ENCODE data around the gene ENOX1.

ENOX1 gene

DNA sequence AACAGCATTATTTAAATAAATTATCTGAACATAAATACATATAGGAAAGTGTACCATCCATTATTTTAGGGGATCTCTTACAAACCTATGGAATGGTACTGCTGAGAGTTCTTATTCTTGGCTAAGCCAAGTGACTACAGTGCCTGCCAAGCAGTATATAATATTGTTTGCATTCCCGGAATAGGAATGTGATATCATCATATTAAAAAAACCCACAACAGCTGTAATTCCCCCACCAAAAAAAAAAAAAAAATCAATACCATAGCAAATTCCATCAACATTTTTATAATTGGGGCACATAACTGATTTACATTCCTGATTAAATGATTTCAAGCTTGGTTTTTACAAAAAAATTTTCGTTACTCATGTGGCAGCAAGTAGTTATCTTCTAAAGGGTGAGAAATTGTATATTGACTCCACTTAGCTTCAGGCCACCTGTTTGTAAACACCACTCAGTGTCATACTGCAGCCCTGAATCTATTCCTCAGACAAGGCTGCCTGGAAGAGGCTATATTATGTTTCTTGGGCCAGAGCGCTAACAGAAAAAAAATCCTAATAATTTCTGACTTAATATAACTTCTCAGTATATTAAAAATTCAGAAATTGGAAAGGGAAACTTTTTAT, 485.3 kb downstream of the ENOX1 start:
- no peak for DNase-seq

DNA sequence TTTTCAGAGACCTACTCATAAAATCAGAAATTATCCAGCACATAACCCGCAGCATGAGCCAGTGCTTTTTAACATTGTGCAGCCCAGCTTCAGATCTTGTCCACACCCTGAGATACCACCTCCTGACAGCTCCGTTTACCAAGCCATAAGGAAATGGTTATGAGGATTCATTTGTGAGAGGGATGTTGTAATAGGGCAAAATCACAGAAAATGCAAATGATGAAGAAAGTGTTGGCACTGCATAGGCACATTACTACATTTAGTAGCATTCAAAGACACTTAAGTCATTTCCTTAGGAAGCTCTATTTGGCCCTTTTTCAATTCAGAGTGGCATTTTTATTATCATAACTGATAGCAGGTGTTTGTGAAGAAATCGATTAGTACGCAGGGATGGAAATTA, 485.9 kb downstream of the ENOX1 start:
- no peak for DNase-seq

DNA sequence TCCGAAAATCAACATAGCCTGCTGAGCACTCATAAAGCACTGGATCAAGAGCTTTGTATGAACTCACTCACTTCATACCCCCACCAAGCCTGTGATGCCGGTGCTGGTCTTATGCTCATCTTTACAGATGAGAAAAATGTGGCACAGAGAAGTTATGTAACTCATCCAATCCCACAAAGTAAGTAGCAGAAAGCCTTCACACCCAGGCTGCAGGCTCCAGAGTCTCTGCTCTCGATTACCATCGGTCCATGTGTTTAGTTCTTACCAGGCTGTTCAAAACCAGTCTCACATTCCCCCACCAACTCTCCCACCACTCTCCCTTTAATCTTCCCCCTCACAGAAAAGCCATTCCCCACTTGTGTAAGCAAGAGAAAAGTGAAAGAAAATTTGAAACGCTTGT, 487.4 kb downstream of the ENOX1 start:
- DNase-seq, result no peak

DNA sequence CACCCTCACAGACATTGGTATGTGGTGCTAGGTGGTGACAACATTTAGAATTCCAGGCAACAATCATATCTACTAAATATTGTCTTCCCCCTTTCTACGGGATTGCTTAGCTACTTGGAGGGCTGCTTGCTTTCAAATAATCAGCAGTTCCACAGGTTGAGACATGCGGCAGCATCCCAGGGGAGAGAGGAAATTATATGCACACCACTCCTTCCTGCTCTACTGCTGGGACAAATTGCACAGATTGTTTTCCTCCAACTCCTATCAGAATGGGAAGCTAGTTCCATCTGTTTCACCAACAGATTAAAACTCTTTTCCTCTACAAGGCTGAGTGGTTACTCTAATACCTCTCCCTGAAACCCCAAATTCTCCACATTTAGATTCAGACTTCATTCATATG, 488.0 kb downstream of the ENOX1 start:
- no peak for DNase-seq

DNA sequence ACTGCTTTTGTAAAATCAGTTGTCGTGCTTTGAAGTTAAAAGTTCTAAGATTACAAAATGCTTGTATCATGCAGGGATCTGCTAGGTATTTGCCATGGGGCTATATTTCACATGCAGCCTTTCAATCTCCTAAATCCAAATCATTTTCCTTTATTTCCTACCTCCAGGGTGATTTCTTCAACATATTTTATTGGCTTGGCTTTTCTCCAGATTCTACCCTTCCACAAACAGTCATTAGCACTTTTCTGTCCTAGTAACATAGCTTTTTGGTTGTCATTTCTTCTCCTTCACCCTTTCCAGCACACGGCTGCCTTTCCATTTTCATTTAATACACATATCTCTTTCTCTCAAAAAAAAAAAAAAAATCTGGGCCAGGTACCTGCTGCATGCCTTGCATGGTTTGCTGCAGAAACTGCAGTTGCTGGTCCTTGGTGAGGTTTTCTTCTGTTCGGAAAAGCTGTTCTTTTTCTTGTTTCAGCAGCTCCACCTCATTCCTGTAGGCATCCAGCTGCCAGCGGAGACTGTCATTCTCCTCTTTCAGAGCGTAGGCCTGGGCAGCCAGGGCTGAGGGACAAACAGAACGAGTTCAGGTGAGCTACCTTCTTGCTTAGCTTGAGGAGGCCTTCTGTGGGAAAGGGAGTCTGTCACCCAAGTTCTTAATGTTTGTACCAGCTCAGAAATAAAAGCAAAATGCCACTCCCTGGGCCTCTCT, 488.6 kb downstream of the ENOX1 start:
- no peak for DNase-seq

DNA sequence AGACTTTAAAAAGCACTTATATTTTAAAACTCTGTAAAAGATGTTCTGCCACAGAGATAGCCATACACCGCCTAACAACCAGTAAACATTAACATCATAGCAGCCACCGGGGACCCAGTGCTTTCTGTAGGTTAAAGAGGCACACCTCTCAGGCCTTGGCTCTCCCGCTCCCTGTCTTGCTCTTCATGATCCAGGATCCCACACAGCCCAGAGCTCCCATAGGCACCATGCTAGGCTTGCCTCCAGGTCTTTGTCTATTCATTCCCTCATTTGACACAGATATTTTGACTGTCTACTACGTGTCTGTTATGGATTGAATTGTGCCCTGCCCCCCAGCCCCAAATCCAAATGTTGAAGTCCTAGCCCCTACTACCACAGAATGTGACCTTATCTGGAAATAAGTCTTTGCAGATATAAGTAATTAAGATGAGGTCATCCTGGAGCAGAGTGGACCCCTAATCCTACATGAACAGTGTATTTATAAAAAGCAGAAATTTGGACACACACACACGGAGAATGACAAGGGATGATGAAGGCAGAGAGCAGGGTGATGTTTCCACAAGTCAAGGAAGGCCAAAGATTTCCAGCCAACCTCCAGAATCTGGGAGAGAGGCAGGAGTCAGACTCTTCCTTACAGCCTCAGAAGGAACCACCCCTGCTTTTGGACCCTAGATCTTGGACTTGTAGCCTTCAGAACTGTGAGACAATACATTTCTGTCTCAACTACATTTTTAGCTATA, 490.8 kb downstream of the ENOX1 start:
- no peak for DNase-seq

DNA sequence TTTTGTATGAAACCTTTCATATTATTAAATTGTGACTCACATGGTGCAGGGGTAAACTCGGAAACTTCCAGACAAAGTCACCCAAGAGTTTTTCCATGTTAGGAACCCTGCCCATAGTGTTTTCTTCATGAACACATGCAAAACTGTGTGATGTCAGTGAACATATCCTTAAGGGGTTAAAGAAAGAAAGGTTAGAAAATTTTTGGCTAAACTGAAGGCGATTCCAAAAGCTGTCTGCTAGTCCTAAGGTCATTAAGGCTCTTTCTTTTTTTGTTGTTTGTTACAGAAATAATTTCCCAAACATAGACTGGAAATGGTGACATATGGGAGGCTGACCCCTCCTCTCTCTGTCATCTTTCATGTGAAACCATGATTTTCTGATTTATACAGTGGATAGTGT, 491.5 kb downstream of the ENOX1 start:
- DNase-seq, result no peak

DNA sequence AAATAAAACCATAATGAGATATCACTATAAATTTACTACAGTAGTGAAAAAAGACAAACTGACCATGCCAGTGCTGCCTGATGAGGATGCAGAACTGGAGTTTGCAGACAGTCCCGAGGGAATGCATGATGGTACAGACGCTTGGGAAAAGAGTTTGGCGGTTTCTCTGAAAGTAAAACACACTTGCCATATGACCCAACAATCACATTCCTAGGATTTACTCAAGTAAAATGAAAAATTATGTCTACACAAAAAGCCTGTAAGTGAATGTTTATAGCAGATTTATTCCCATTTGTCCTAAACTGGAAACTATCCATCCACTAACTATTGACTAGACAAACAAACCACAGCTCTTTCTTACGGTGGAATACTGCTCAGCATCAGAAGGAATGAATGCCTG, 492.4 kb downstream of the ENOX1 start:
- no peak for DNase-seq

DNA sequence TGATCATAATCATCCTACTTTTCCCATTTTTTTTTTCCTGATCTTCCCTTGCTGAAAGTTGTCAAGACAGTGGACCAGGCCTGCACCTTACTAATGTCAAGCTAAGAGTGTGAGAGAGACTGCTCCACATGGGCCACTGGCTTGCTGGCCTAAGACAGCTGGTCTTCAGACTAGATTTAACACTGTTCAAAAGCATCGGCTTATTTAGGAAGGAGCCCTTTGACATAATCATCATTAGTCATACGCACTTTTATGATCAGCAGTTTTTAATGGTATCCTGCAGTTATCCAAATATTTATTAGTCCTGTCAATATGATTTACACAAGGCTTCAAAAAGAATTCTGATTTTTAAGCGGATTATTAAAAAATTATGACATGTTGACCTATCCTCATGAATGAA, 492.8 kb downstream of the ENOX1 start:
- no peak for DNase-seq

DNA sequence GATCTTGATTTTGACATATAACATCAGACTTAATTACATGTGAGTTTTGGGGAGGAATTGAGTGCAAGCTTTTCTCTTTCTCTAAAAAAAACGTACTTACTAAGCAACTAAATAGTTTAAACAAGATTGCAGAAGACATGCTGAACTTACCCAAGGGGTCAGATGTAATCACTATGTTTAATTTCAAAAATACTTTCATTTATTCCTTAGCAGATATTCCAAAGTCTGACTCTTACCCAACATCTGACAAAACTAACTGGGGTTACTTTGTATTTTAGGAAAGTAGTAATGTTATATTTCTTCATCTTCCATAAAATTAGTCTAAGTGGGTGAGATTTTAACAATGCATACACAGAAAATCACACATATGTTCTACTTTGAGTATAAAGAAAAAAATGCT, 493.2 kb downstream of the ENOX1 start:
- DNase-seq, result no peak

DNA sequence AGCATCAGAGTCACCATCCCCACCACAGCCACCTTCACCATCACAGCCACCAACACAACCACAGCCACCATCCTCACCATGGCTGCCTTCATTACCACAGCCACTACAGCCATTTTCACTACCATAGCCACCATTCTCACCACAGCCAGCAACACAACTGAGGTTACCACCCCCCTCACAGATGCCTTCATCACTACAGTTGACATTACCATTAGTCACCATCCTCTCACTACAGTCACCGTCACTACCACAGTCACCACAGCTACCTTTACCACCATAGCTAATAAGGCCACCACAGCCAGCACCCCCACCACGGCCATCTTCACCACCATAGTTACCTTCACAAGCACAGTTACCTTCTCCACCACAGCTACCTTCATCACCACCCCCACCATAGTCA, 493.8 kb downstream of the ENOX1 start:
- DNase-seq, result no peak

DNA sequence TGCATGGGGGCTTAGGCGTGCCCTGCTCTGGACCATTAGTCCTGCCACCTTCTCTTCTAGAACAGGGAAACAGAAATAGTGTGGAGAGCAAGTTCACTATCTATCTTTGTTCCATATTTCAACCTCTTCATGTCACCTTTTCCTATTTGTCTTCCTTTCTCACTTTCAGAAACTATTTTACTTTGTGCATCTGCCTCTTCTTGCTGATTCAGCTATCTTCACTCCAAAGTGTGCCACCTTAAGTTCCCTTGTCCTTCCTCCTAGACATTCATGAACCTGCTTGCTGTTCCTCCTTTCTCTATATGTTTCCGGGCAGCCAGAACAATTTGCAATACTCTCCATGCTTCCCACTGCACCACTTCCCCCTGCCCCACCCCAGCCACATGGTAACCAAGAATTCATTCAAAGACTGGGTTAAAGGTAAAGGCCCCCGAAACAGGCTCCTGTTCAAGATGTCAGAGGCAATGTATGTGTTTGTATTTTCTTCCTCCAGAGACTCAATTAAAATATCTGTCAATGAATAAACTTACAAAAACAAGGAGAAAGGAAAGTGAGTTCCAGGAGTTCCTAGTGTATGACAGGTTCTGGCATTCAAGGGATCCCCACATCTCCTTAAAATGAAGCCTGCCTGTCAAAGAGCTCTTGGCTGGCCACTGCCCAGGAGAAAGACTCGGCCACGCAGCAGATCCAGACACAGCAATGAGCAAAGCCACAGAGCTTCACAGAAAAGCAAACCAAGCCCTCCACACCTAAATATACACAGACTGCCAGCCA, 495.3 kb downstream of the ENOX1 start:
- DNase-seq, result no peak

DNA sequence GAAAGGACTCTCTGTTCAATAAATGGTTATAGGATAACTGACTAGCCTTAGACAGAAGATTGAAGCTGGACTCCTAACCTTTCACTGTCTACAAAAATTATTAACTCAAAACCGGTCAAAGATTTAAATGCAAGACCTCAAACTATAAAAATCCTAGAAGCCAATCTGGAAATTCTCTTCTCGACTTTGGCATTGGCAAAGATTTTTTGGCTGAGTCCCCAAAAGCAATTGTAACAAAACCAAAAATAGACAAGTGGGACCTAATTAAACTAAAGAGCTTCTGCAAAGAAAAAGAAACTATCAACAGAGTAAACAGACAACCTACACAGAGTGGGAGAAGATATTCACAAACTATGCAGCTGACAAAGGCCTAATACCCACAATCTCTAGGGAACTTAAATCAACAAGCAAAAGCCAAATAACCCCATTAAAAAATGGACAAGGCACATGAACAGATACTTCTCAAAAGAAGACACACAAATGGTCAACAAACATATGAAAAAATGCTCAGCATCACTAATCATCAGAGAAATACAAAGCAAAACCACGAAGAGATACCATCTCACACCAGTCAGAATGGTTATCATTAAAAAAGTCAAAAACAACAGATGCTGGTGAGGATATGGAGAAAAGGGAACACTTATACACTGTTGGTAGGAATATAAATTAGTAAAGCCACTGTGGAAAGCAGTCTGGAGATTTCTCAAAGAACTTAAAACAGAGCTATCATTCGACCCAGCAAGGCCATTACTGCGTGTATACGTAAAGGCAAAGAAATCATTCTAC, 497.1 kb downstream of the ENOX1 start:
- DNase-seq, result no peak

DNA sequence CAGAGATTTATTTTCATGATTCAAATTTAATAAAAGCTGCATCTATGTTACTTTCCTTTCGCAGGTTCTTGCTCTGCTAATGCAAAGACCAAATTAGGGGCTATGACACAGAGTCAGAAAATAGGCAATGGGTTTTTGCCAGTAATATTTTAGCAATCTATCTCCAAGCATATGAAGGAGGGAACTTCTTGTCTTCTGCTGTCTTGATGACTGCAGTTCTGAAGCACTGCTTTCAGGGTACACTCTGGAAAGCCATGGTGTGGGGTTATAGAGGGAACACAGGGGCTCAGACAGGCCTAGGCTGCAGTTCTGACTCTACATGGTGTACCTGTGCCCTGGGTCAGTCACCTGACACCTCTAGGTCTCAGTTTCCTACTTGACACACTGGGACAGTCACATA, 500.0 kb downstream of the ENOX1 start:
- no peak for DNase-seq

DNA sequence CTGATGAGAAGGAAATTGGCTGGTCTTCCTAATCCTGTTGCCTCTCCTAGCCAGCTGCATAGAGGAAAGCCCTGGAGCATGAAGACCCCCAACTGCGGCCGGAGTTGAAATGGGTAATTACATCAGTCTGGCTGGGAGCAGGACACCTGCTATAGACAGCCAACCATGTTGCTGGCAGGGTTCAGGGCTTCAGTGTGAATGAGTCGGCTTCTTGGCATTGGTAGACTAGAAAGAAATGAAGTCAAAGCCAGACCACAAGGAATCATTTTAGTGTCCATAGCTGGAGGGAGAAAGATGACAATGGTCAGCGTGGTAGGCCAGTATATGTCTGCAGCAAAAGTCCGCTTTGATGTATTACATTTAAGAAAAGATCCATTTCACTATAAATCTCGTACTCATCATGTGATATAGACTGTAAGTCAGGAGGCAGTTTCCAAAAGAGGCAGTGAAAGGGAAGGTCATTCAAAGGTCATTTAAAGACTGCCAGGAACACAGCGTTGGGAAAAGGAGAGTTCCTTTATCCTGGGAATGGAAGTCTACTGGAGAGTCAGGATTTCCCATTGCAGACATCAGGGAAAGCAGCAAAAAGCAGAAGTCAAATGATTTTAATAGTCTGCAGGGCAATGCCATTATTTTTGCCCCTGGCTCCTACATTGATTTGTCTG, 500.7 kb downstream of the ENOX1 start:
- no peak for DNase-seq

DNA sequence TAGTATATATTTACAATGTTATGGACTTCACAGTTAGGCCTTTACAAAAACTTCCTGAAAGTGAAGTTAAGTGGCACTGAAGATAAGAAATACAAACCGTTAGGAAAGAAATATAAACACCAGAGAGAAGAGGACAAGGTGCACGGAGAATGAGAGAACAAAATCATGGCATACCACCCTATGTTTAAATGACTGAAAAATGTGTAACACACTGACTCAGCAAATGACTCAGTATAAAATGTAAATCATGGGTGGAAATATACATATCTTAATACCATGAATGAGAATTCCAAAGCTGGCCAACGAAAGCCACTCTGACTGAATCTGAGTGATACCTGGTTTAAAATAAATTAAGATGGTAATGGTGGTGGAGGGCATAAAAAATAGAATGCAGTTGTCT, 502.6 kb downstream of the ENOX1 start:
- DNase-seq, result no peak

DNA sequence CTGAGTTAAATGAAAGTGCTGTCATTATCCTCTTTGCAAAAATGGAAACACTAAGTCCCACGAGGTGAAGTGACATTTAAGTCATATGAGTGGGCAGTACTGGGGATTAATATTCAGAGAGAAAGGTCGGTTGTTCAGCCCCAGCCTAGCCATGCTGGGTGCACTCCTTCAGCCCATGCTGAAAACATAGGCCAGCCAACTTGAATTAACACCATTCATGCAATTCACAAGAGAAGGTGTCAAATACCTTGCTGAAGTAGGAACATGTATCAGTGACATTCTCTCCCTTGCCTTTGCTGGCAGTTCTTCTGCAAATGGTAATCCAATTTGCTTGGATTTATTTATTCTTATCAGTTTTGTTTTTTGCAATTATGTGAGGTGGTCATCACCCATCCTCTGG, 507.1 kb downstream of the ENOX1 start:
- DNase-seq, result no peak

DNA sequence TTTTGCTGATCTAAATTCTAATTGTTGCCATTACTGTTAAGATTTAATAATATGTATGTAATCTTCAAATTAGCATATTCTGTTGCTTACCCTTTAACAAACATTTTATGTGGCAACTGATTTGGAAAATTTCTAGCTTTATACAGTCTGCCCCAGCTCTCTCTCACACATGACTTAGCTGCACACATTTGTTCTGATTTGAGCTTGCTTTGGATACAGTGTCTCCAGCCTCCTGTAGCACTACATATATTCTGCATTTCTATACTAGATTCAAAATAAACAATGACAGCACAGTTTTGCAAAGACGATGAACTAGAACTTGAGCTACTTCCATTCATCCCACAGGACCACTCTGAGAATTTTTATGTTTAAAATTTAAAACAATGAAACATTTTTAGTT, 508.6 kb downstream of the ENOX1 start:
- DNase-seq, result no peak

DNA sequence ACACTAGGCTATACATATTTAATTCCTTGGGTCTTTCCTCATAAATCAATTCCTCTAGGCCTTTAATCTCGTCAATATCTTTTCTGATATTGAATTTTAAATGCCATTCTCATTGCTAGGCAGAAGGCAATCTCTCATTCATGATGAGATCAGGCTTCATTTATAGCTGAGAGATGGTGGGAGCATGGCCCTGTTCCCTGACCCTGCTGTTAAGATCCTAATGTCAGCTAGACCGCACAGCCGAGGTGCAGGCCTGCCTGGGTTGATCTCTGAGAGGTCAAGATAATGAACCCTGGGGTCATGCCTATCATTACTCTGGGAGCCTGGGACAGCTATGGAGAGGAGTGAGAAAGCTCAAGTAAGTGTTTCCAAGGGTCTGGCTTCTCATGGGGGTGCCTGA, 509.6 kb downstream of the ENOX1 start:
- DNase-seq, result no peak

DNA sequence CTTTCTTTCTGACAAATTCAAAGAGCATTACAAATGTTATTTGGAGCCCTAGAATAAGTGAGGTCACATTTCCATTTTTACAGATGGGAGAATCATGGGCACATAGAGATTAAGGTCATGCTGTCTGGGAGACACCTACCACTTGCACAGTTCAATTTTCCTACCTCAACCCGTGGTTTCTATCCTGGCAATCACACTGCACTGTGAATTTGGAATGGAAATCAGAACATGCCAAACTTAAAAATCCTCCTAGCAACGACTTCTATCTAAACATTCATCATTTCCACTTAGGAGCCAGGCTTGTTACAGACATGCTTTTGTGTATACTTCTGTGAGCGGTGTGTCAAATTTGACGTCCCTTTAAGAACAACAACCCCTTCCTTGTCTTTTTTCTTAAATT, 511.9 kb downstream of the ENOX1 start:
- DNase-seq, result no peak

DNA sequence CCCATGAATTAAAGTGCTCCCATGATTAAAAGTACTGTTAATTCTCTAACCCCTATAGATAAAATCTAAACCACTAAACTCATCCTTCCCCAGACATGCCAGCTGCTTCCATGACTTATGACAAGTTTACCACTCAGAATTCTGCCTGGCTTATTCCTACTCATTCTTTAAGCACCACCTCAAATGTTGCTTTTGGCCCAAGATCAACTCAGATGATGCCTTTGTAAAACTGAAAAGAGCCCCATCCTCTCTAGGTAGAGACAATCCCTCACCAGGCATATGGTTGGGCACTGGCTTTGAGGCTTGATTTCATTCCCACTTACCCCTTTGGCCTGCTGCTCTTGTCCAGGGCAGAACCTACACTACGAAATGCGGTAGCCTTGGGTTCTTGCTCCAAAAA, 513.4 kb downstream of the ENOX1 start:
- no peak for DNase-seq

DNA sequence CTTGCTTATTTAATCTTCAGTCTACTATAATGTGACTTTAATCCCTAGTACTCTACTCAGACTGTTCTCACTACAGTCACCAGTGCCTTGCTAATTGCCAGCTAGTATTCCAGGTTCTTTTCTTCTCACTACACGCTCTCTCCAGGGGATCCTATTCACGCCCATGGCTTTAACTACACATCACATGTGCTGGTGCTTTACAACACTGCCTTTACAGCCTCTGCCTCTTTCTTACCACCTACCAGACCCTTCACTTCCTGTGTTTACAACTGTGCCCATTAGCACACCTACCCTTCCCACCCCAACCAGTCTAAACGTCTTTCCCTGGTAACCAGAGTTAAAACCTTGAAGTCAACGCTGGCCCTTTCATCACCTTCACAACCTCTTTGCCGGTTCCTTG, 513.9 kb downstream of the ENOX1 start:
- no peak for DNase-seq
